Nasal cavity respiratory epithelium epithelial cell of viscerocranial mucosa (primary cell): ENCODE data around the gene RFX5. TPM values are rescaled to one million over a fixed set of nuclear protein-coding genes. Genes with fewer than 3 reads are reported as not detected.

Experiments used
- total RNA-seq: library from RNA; depleted of rRNA; stranded (reverse); fragments of >200 nt; gene quantifications from 2 replicates; pipeline ENCODE4 v1.2.3, GENCODE V29; 2014

Gene RFX5
- 11.3 and 37.7 TPM in 2 replicates for total RNA-seq

GRCh38 chr1:151346769-151347522, at the start of gene RFX5:
Gene RFX5 (minus strand): TSS chr1:151347252. CDS start chr1:151346320, 932 bp downstream.

GRCh38 chr1:151372058-151372934, 25.2 kb upstream of the RFX5 start, which contains the start of gene SELENBP1:
Gene SELENBP1 (minus strand): TSS chr1:151372705. CDS start chr1:151372641, 64 bp downstream.

GRCh38 chr1:151327223-151327902, 19.7 kb downstream of the RFX5 start, which contains the start of gene PI4KB:
Gene PI4KB (minus strand): TSS chr1:151327416. CDS start chr1:151316481, 10,935 bp downstream.

Other genes starting within 250 kb of the RFX5 start
- gene SEMA6C, start 200.6 kb downstream of the RFX5 start, total RNA-seq, result 0.34 and 1.3 TPM in 2 replicates
- gene TNFAIP8L2, start 190.6 kb downstream of the RFX5 start, total RNA-seq, result not detected in 2 replicates
- 5.8 and 6.5 TPM in 2 replicates for gene LYSMD1, start 181.3 kb downstream of the RFX5 start, total RNA-seq
- gene SCNM1, start 181.1 kb downstream of the RFX5 start, total RNA-seq, result 24.1 and 24.3 TPM in 2 replicates
- 0.21 TPM in 1 of 2 replicates, not detected in the other for gene TMOD4, start 171.3 kb downstream of the RFX5 start, total RNA-seq
- 48.7 and 56.0 TPM in 2 replicates for gene VPS72, start 157.1 kb downstream of the RFX5 start, total RNA-seq
- gene PIP5K1A, start 148.7 kb downstream of the RFX5 start, total RNA-seq, result 84.6 and 96.4 TPM in 2 replicates
- 166 and 202 TPM in 2 replicates for gene PSMD4, start 92.5 kb downstream of the RFX5 start, total RNA-seq
- gene ZNF687, start 65.0 kb downstream of the RFX5 start, total RNA-seq, result 12.3 and 17.9 TPM in 2 replicates
- 27.7 and 51.7 TPM in 2 replicates for gene PI4KB, start 19.8 kb downstream of the RFX5 start, total RNA-seq
- 1.0 and 2.7 TPM in 2 replicates for gene SELENBP1, start 25.5 kb upstream of the RFX5 start, total RNA-seq
- gene PSMB4, start 52.3 kb upstream of the RFX5 start, total RNA-seq, result 210 and 365 TPM in 2 replicates
- 7.2 and 28.2 TPM in 2 replicates for gene POGZ, start 112.2 kb upstream of the RFX5 start, total RNA-seq
- 1.7 and 5.8 TPM in 2 replicates for gene CGN, start 164.1 kb upstream of the RFX5 start, total RNA-seq
- gene TUFT1, start 193.1 kb upstream of the RFX5 start, total RNA-seq, result 58.3 and 135 TPM in 2 replicates